Testis (tissue), 3 donors: ENCODE measurements around the gene GALNT5. TPM values are rescaled to one million over a fixed set of nuclear protein-coding genes. Genes with fewer than 3 reads are reported as not detected.
"Not testable (repeated sequence)": the region's sequence is repeated elsewhere in the genome, so short reads cannot be mapped to it uniquely, and the experiment has no call there.

Experiments
- DNase-seq: peaks from one replicate; pipeline ENCODE4 v3.0.0-alpha.2; 2019
- H3K27ac ChIP-seq, 2 donors: fragments of 200-600 bp; sonication (generic); one replicate each; pipeline ENCODE4 v1.5.1; 2019
- H3K27me3 ChIP-seq: fragments of 200-600 bp; sonication (generic); one replicate; pipeline ENCODE4 v1.5.1; 2019
- H3K36me3 ChIP-seq: fragments of 200-600 bp; sonication (generic); one replicate; pipeline ENCODE4 v1.5.1; 2017; ENCODE audit warnings: low read depth; ENCODE audit errors: missing control alignments
- H3K4me1 ChIP-seq: fragments of 200-600 bp; sonication (generic); one replicate; pipeline ENCODE4 v1.5.1; 2019
- H3K4me3 ChIP-seq, 2 donors: fragments of 200-600 bp; sonication (generic); one replicate each; pipeline ENCODE4 v1.5.1; 2017 to 2019
- H3K9me3 ChIP-seq: fragments of 200-600 bp; sonication (generic); one replicate; pipeline ENCODE4 v1.5.1; 2017
- POLR2A ChIP-seq: fragments of 450-650 bp; IDR thresholded peaks from one replicate; pipeline ENCODE4 v1.6.1; 2017; ENCODE audit warnings: antibody characterized with exemption, mild to moderate bottlenecking, moderate library complexity
- WGBS, 2 donors: methylation state at CpG; one replicate each; pipeline ENCODE4 v1.1.5; 2018; 5-methylcytosine and 5-hydroxymethylcytosine counted together
- intact Hi-C: fragments of 100-400 bp; cut with DNase I; formaldehyde crosslinking; loops from one replicate; pipeline ENCODE4 v1.15.1; 2023; ENCODE audit warnings: low total_unique reads
- polyA plus RNA-seq: library from polyadenylated mRNA; stranded (reverse); fragments of 350-450 nt; fragmentation: Illumina TruSeq; extraction: RNeasy Lipid Tissue Mini Kit (QIAGEN cat#74804); gene quantifications from one replicate; pipeline ENCODE4 v1.2.3, GENCODE V29; 2014; ENCODE audit warnings: low read depth, low replicate concordance; ENCODE audit not compliant: insufficient read depth
- total RNA-seq, 2 donors: library from RNA; depleted of rRNA; stranded (reverse); fragments of >200 nt; gene quantifications; one replicate each; pipeline ENCODE4 v1.2.3, GENCODE V29; 2016
- TF ChIP-seq, protein P1 (sequence below), 3 experiments: fragments of 450-650 bp in 2 of 3; fragments of 200-600 bp in 1 of 3; sonication (generic) in 1 of 3; IDR thresholded peaks; one replicate each; pipeline ENCODE4 v1.5.1; 2016 to 2019; ENCODE audit warnings: antibody characterized with exemption in 3 of 3, mild to moderate bottlenecking in 2 of 3, moderate library complexity in 1 of 3

GALNT5 gene
- total and polyA plus RNA-seq, 3 donors from 2014 or later = 0.06 to 0.45 (median 0.08) TPM

GRCh38 chr2:157220502-157220901 is 37.0 kb upstream of the GALNT5 start:
- intact Hi-C loops = no loop called here
- TF ChIP-seq, protein P1, sequence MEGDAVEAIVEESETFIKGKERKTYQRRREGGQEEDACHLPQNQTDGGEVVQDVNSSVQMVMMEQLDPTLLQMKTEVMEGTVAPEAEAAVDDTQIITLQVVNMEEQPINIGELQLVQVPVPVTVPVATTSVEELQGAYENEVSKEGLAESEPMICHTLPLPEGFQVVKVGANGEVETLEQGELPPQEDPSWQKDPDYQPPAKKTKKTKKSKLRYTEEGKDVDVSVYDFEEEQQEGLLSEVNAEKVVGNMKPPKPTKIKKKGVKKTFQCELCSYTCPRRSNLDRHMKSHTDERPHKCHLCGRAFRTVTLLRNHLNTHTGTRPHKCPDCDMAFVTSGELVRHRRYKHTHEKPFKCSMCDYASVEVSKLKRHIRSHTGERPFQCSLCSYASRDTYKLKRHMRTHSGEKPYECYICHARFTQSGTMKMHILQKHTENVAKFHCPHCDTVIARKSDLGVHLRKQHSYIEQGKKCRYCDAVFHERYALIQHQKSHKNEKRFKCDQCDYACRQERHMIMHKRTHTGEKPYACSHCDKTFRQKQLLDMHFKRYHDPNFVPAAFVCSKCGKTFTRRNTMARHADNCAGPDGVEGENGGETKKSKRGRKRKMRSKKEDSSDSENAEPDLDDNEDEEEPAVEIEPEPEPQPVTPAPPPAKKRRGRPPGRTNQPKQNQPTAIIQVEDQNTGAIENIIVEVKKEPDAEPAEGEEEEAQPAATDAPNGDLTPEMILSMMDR (IDR thresholded peaks at IDR 0.05) = no peak
- no peak for TF ChIP-seq POLR2A

GRCh38 chr2:157221394-157221988 is 36.0 kb upstream of the GALNT5 start:
- intact Hi-C loops = no loop called here
- no peak for DNase-seq
- Histone ChIP-seq H3K9me3 (no peaks in the 10 kb centered on the region), H3K4me1 (no peaks in the 10 kb centered on the region), H3K27me3 (no peaks in the 10 kb centered on the region), H3K36me3 (no peaks in the 10 kb centered on the region), H3K27ac (no peak overlapping the region), H3K4me3 (no peak overlapping the region)
- 77 to 87% methylated on average over 2 of the region's 2 CpGs for WGBS, 2 donors
- TF ChIP-seq, protein P1 (IDR thresholded peaks at IDR 0.05) = no peak
- TF ChIP-seq POLR2A = no peak

More at GRCh38 chr2:157220502-157220901, 37.0 kb upstream of the GALNT5 start:
- H3K4me3 ChIP-seq = no peak overlapping the region
- no peaks in the 10 kb centered on the region for H3K27me3 ChIP-seq
- H3K9me3 ChIP-seq = no peaks in the 10 kb centered on the region
- no peak overlapping the region for H3K27ac ChIP-seq
- no peak for DNase-seq
- no peaks in the 10 kb centered on the region for H3K4me1 ChIP-seq
- no peaks in the 10 kb centered on the region for H3K36me3 ChIP-seq
- WGBS, 2 donors = 77 to 92% methylated on average over 1 of the region's 1 CpG

GRCh38 chr2:157223624-157224205 is 33.8 kb upstream of the GALNT5 start:
- Histone ChIP-seq H3K36me3 (no peaks in the 10 kb centered on the region), H3K9me3 (no peaks in the 10 kb centered on the region), H3K27ac (no peak overlapping the region), H3K27me3 (no peaks in the 10 kb centered on the region), H3K4me1 (no peaks in the 10 kb centered on the region), H3K4me3 (no peak overlapping the region)
- WGBS, 2 donors = 87% methylated on average over 5 of the region's 5 CpGs
- TF ChIP-seq, protein P1 (IDR thresholded peaks at IDR 0.05) = no peak
- TF ChIP-seq POLR2A = no peak
- no peak for DNase-seq
- intact Hi-C loops = no loop called here

- intact Hi-C loops = not testable (repeated sequence)
- 78 to 100% methylated on average over 2 of the region's 2 CpGs for WGBS, 2 donors
Measured at GRCh38 chr2:157224448-157224847, 33.1 kb upstream of the GALNT5 start.

GRCh38 chr2:157227592-157227991 is 29.9 kb upstream of the GALNT5 start:
- no peaks in the 10 kb centered on the region for H3K36me3 ChIP-seq
- no peak for DNase-seq
- H3K4me1 ChIP-seq = no peaks in the 10 kb centered on the region
- H3K4me3 ChIP-seq = no peak overlapping the region
- no peak overlapping the region for H3K27ac ChIP-seq
- H3K27me3 ChIP-seq = no peaks in the 10 kb centered on the region
- H3K9me3 ChIP-seq = no peaks in the 10 kb centered on the region
- intact Hi-C loops = no loop called here
- TF ChIP-seq POLR2A = no peak
- TF ChIP-seq, protein P1 (IDR thresholded peaks at IDR 0.05) = no peak
- WGBS, 2 donors = 81 to 92% methylated on average over 1 of the region's 1 CpG

More at GRCh38 chr2:157224448-157224847, 33.1 kb upstream of the GALNT5 start:
- not testable (repeated sequence) for H3K4me1 ChIP-seq, DNase-seq, H3K36me3 ChIP-seq, H3K4me3 ChIP-seq, H3K27ac ChIP-seq, H3K27me3 ChIP-seq, H3K9me3 ChIP-seq
